Measurements from ENCODE around the gene TRIM67. TPM values are rescaled to one million over a fixed set of nuclear protein-coding genes. Genes with fewer than 3 reads are reported as not detected.

Gene TRIM67
- total RNA-seq, 1 experiment from 2014 or later = not detected

- TF ChIP-seq ZNF232 (CRISPR knock-in tag; IDR thresholded peaks at IDR 0.05) = no peak
- no peak for TF ChIP-seq CTCF (IDR thresholded peaks at IDR 0.05)
- TF ChIP-seq SMAD4 (CRISPR knock-in tag; IDR thresholded peaks at IDR 0.05) = no peak
Observed at GRCh38 chr1:231266811-231267322, 105.0 kb downstream of the TRIM67 start (continued).

Other genes starting within 250 kb of the TRIM67 start
- 4.4 to 7.0 TPM (median 6.2 TPM) in 3 replicates for gene TTC13, start 183.2 kb upstream of the TRIM67 start, total RNA-seq (2021)
- 9.1 to 9.7 TPM (median 9.5 TPM) in 3 replicates for gene ARV1, start 183.0 kb upstream of the TRIM67 start, total RNA-seq (2021)
- 2.0 to 2.4 TPM (median 2.2 TPM) in 3 replicates for gene FAM89A, start 121.8 kb upstream of the TRIM67 start, total RNA-seq (2021)
- gene GNPAT, start 79.2 kb downstream of the TRIM67 start, total RNA-seq (2021) = 32.8 to 40.4 TPM (median 38.4 TPM) in 3 replicates
- gene EXOC8, start 175.8 kb downstream of the TRIM67 start, total RNA-seq (2021) = 9.1 to 11.3 TPM (median 10.2 TPM) in 3 replicates
- gene SPRTN, start 176.2 kb downstream of the TRIM67 start, total RNA-seq (2021) = 12.6 to 14.6 TPM (median 12.7 TPM) in 3 replicates